SK-N-SH treated with all-trans-retinoic acid at 6 μM for 48 hours (cell line): ENCODE results near the gene KIRREL3.

Source experiments
- ARNTL ChIP-seq: fragments of 450-650 bp; formaldehyde crosslinking; IDR thresholded peaks from 2 replicates; pipeline ENCODE4 v1.5.0; 2020; ENCODE audit warnings: low read depth, mild to moderate bottlenecking, moderate library complexity, borderline replicate concordance
- BACH2 ChIP-seq: fragments of 250-450 bp; sonication (Bioruptor Pico); IDR thresholded peaks from 2 replicates; pipeline ENCODE4 v1.9.0; 2021; ENCODE audit warnings: mild to moderate bottlenecking, borderline replicate concordance
- ESRRG ChIP-seq: fragments of 250-450 bp; sonication (Bioruptor Pico); IDR thresholded peaks from 2 replicates; pipeline ENCODE4 v1.6.1; 2021; ENCODE audit warnings: mild to moderate bottlenecking
- PPARA ChIP-seq: fragments of 250-450 bp; sonication (Bioruptor Pico); IDR thresholded peaks from 2 replicates; pipeline ENCODE4 v1.5.0; 2020; ENCODE audit warnings: mild to moderate bottlenecking, borderline replicate concordance
- ZC3H10 ChIP-seq: fragments of 250-450 bp; sonication (Bioruptor Pico); IDR thresholded peaks from 2 replicates; pipeline ENCODE4 v1.5.1; 2021; ENCODE audit warnings: mild to moderate bottlenecking, moderate library complexity
- ZFP30 ChIP-seq: fragments of 450-650 bp; formaldehyde crosslinking; IDR thresholded peaks from 2 replicates; pipeline ENCODE4 v1.5.0; 2022; ENCODE audit warnings: mild to moderate bottlenecking, moderate library complexity
- ZNF565 ChIP-seq: fragments of 450-650 bp; formaldehyde crosslinking; conservative IDR thresholded peaks from 2 replicates; pipeline ENCODE4 v1.5.0; 2020; ENCODE audit warnings: low read depth, mild to moderate bottlenecking, moderate library complexity
- ZNF8 ChIP-seq: fragments of 450-650 bp; formaldehyde crosslinking; IDR thresholded peaks from 2 replicates; pipeline ENCODE4 v1.5.0; 2020; ENCODE audit warnings: mild to moderate bottlenecking, moderate library complexity
- TF ChIP-seq, protein P1 (sequence below): fragments of 250-450 bp; sonication (Bioruptor Pico); IDR thresholded peaks from 2 replicates; pipeline ENCODE4 v1.8.0; 2020; ENCODE audit warnings: mild to moderate bottlenecking, moderate library complexity, borderline replicate concordance
- TF ChIP-seq, protein P2 (sequence below): fragments of 250-450 bp; sonication (Bioruptor Pico); IDR thresholded peaks from 2 replicates; pipeline ENCODE4 v1.5.1; 2020; ENCODE audit warnings: low read depth, mild to moderate bottlenecking, moderate library complexity

- TF ChIP-seq ZFP30 (CRISPR knock-in tag): no peak
- TF ChIP-seq, protein P1, sequence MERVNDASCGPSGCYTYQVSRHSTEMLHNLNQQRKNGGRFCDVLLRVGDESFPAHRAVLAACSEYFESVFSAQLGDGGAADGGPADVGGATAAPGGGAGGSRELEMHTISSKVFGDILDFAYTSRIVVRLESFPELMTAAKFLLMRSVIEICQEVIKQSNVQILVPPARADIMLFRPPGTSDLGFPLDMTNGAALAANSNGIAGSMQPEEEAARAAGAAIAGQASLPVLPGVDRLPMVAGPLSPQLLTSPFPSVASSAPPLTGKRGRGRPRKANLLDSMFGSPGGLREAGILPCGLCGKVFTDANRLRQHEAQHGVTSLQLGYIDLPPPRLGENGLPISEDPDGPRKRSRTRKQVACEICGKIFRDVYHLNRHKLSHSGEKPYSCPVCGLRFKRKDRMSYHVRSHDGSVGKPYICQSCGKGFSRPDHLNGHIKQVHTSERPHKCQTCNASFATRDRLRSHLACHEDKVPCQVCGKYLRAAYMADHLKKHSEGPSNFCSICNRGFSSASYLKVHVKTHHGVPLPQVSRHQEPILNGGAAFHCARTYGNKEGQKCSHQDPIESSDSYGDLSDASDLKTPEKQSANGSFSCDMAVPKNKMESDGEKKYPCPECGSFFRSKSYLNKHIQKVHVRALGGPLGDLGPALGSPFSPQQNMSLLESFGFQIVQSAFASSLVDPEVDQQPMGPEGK (CRISPR knock-in tag): no peak
- TF ChIP-seq ZC3H10 (CRISPR knock-in tag): no peak
- no peak for TF ChIP-seq ARNTL (CRISPR knock-in tag)
- no peak for TF ChIP-seq ESRRG (CRISPR knock-in tag)
- TF ChIP-seq ZNF565 (CRISPR knock-in tag): no peak
- no peak for TF ChIP-seq BACH2 (CRISPR knock-in tag)
- TF ChIP-seq PPARA (CRISPR knock-in tag): no peak
- no peak for TF ChIP-seq ZNF8
- TF ChIP-seq, protein P2, sequence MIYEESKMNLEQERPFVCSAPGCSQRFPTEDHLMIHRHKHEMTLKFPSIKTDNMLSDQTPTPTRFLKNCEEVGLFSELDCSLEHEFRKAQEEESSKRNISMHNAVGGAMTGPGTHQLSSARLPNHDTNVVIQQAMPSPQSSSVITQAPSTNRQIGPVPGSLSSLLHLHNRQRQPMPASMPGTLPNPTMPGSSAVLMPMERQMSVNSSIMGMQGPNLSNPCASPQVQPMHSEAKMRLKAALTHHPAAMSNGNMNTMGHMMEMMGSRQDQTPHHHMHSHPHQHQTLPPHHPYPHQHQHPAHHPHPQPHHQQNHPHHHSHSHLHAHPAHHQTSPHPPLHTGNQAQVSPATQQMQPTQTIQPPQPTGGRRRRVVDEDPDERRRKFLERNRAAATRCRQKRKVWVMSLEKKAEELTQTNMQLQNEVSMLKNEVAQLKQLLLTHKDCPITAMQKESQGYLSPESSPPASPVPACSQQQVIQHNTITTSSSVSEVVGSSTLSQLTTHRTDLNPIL: no peak
Observed at GRCh38 chr11:126398721-126399120, 601.8 kb downstream of the KIRREL3 start.
